K562 (cell line): Measurements from ENCODE around the gene DPT. TPM values are rescaled to one million over a fixed set of nuclear protein-coding genes. Genes with fewer than 3 reads are reported as not detected.

ENCODE experiments used
- CBX3 ChIP-seq, 2 experiments: IDR thresholded peaks; 1 replicate in 1 of 2; 2 replicates in 1 of 2; pipeline ENCODE4 v1.6.1; 2012; ENCODE audit warnings: inconsistent platforms in 2 of 2, low read length in 2 of 2, borderline replicate concordance in 1 of 2, control low read depth in 1 of 2
- HNRNPL ChIP-seq: fragments of 200-400 bp; formaldehyde crosslinking; IDR thresholded peaks from 2 replicates; pipeline ENCODE4 v1.6.1; 2017; ENCODE audit warnings: low read depth, mild to moderate bottlenecking, low read length
- JUND ChIP-seq, 2 experiments: IDR thresholded peaks; 2 replicates in 1 of 2; 3 replicates in 1 of 2; pipeline ENCODE4 v1.6.1; 2011; ENCODE audit warnings: borderline replicate concordance in 2 of 2, low read depth in 2 of 2, low read length in 2 of 2, improper control_type of control experiment in 1 of 2, missing biosample characterization in 1 of 2, missing genetic modification characterization in 1 of 2, missing genetic modification reagents in 1 of 2
- MGA ChIP-seq: fragments of 450-650 bp; IDR thresholded peaks from 2 replicates; pipeline ENCODE4 v1.6.1; 2016; ENCODE audit warnings: mild to moderate bottlenecking, moderate library complexity
- PCBP1 ChIP-seq: fragments of 200-400 bp; formaldehyde crosslinking; IDR thresholded peaks from 2 replicates; pipeline ENCODE4 v1.6.1; 2018; ENCODE audit warnings: mild to moderate bottlenecking, low read depth, low read length; ENCODE audit not compliant: poor library complexity, severe bottlenecking
- PHB ChIP-seq: fragments of 250-450 bp; sonication (Bioruptor Pico); IDR thresholded peaks from 2 replicates; pipeline ENCODE4 v1.5.0; 2021
- PURB ChIP-seq: sonication (generic); formaldehyde crosslinking; IDR thresholded peaks from 2 replicates; pipeline ENCODE4 v1.9.0; 2021; ENCODE audit warnings: low read depth, mild to moderate bottlenecking, missing genetic modification reagents
- SLC30A9 ChIP-seq: fragments of 250-450 bp; sonication (Bioruptor Pico); IDR thresholded peaks from 2 replicates; pipeline ENCODE4 v1.8.0; 2022; ENCODE audit warnings: mild to moderate bottlenecking, moderate library complexity
- STAT5B ChIP-seq: fragments of 250-450 bp; sonication (Bioruptor Pico); IDR thresholded peaks from 2 replicates; pipeline ENCODE4 v1.8.0; 2021; ENCODE audit warnings: mild to moderate bottlenecking, inconsistent platforms
- UBTF ChIP-seq, 2 experiments: IDR thresholded peaks; 2 replicates each; pipeline ENCODE4 v1.6.1; 2012; ENCODE audit warnings: improper control_type of control experiment in 2 of 2, low read depth in 2 of 2, low read length in 2 of 2, borderline replicate concordance in 1 of 2
- ZNF146 ChIP-seq: IDR thresholded peaks from one replicate; pipeline ENCODE4 v1.6.1; 2018; ENCODE audit warnings: missing compliant biosample characterization; ENCODE audit not compliant: unreplicated experiment
- ZNF586 ChIP-seq: fragments of 450-650 bp; formaldehyde crosslinking; conservative IDR thresholded peaks from 2 replicates; pipeline ENCODE4 v1.4.0; 2020; ENCODE audit warnings: mild to moderate bottlenecking, moderate library complexity
- polyA plus RNA-seq, 8 experiments: library from polyadenylated mRNA; depleted of rRNA in 4 of 8; stranded (reverse) in 5 of 8; unstranded in 3 of 8; fragments of >200 nt; fragmentation: Nextera tagmentation in 2 of 8; fragmentation: Illumina TruSeq in 1 of 8; extraction: Ambion mirVana in 2 of 8; extraction: Trizol in 1 of 8; gene quantifications; 2 replicates each; pipeline versions ENCODE4 v1.2.1 to v1.2.3, GENCODE V29; 2011 to 2014; ENCODE audit warnings: inconsistent platforms in 1 of 8, missing spikeins in 1 of 8
- total RNA-seq, 7 experiments: library from RNA; depleted of rRNA in 6 of 7; stranded (reverse); fragments of >200 nt in 6 of 7; fragmentation: Illumina TruSeq in 2 of 7; extraction: Trizol in 2 of 7; gene quantifications; 2 replicates each; pipeline versions ENCODE4 v1.2.1 to v1.2.3, GENCODE V29; 2011 to 2021; ENCODE audit warnings: low replicate concordance in 1 of 7
- TF ChIP-seq, protein P1 (sequence below): fragments of 250-450 bp; sonication (Bioruptor Pico); IDR thresholded peaks from 2 replicates; pipeline ENCODE4 v1.4.0; 2020; ENCODE audit warnings: mild to moderate bottlenecking

DPT gene
- total and polyA plus RNA-seq, 9 of the 15 experiments (the other 6 are each of a cell fraction or from before 2014, with no cell fraction given) = not detected

- TF ChIP-seq MGA (no peak), PURB (CRISPR knock-in tag) (no peak), JUND (IDR thresholded peaks at IDR 0.05; ENCODE audit: borderline replicate concordance, low read depth, low read length) (no peak), JUND (tag; IDR thresholded peaks at IDR 0.05; ENCODE audit: borderline replicate concordance, low read depth, low read length) (no peak), HNRNPL (no peak), UBTF (IDR thresholded peaks at IDR 0.05; ENCODE audit: borderline replicate concordance in 1 of 2, low read depth in 2 of 2, low read length in 2 of 2) (no peak), PHB (CRISPR knock-in tag) (no peak), STAT5B (no peak), CBX3 (IDR thresholded peaks at IDR 0.05; ENCODE audit: borderline replicate concordance in 1 of 2, low read length in 2 of 2) (no peak), ZNF146 (CRISPR knock-in tag) (no peak), PCBP1 (no peak), SLC30A9 (CRISPR knock-in tag) (no peak), ZNF586 (CRISPR knock-in tag) (no peak)
- TF ChIP-seq, protein P1, sequence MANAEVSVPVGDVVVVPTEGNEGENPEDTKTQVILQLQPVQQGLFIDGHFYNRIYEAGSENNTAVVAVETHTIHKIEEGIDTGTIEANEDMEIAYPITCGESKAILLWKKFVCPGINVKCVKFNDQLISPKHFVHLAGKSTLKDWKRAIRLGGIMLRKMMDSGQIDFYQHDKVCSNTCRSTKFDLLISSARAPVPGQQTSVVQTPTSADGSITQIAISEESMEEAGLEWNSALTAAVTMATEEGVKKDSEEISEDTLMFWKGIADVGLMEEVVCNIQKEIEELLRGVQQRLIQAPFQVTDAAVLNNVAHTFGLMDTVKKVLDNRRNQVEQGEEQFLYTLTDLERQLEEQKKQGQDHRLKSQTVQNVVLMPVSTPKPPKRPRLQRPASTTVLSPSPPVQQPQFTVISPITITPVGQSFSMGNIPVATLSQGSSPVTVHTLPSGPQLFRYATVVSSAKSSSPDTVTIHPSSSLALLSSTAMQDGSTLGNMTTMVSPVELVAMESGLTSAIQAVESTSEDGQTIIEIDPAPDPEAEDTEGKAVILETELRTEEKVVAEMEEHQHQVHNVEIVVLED (CRISPR knock-in tag) = no peak
Observed at GRCh38 chr1:168665975-168666374, 63.0 kb downstream of the DPT start (continued).
